SU-DHL-6 (cell line): ENCODE results near the gene KDM2A.

Experiments used
- CTCF ChIP-seq: fragments of 200-600 bp; sonication (generic); IDR thresholded peaks from one replicate; pipeline ENCODE4 v1.5.1; 2017; ENCODE audit warnings: antibody characterized with exemption, mild to moderate bottlenecking, low read length, moderate library complexity; ENCODE audit not compliant: insufficient read depth, poor library complexity, severe bottlenecking
- EZH2phosphoT487 ChIP-seq: fragments of 200-600 bp; sonication (generic), shearing (Covaris generic); conservative IDR thresholded peaks from 2 replicates; pipeline ENCODE4 v1.6.1; 2018; ENCODE audit warnings: mild to moderate bottlenecking, antibody characterized with exemption, low read length, moderate library complexity, mixed read lengths

- TF ChIP-seq CTCF, result no peak
- no peak for TF ChIP-seq EZH2phosphoT487
Observed at GRCh38 chr11:67114275-67114896, 4.7 kb upstream of the KDM2A start.
